ENCODE measurements around the gene MRPL45. TPM values are rescaled to one million over a fixed set of nuclear protein-coding genes. Genes with fewer than 3 reads are reported as not detected.

The MRPL45 gene
- total and polyA plus RNA-seq, 2 of the 13 experiments (the other 11 are each of a cell fraction or from before 2014, with no cell fraction given), result 89.5 to 157 TPM

DNA sequence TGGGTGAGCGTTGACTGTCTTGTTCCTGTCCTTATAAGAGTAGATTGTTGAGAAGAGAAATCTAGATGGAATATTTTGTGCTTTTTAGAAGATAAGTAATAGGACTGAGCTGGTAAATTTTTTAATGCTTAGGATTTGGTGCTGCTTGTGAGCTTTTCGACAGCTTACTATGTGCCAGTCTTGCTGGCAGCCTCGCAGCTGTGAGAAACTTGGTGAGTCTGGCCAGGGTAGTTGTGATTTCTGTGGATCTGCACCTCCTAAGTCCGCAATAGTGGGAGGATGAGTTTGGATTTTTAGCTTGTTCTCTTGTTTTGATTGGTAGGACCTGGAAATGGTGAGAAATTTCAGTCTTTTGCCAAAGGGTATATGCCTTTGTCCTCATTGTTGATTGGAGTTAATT lies 58.3 kb downstream of the MRPL45 start:
- no peak overlapping the region for H3K27ac ChIP-seq (ENCODE audit: extremely low read length, insufficient read depth, low read length)
- 0 out of 6 replicates have a peak overlapping the region, but pooled peaks of 1 of the 3 experiments have one; percentile 5 for H3K4me3 ChIP-seq (replicated peaks in 1 of 3; ENCODE audit: insufficient read depth in 1 of 3, low read depth in 2 of 3, low read length in 3 of 3)
- H3K4me1 ChIP-seq (ENCODE audit: insufficient read depth, low read length), result peaks cover 82% of the 10 kb centered on the region
- CTCF ChIA-PET (ENCODE audit: low intra/inter-chr PET ratio, low total read pairs), result no interaction called here
- H2AFZ ChIP-seq (ENCODE audit: low read length), result no peak overlapping the region
- H3K36me3 ChIP-seq (replicated peaks in 1 of 2; ENCODE audit: control insufficient read depth in 1 of 2, insufficient read depth in 2 of 2, low read length in 2 of 2), result no peaks in the 10 kb centered on the region
- peaks cover 71% of the 10 kb centered on the region for H3K79me2 ChIP-seq (ENCODE audit: insufficient read depth, low read length)
- FAIRE-seq (no peak), ATAC-seq (no peak), DNase-seq (ENCODE audit: low spot score) (no peak)
- no peak for TF ChIP-seq SATB2 (CRISPR knock-in tag; IDR thresholded peaks at IDR 0.05)
- TF ChIP-seq ZNF180 (CRISPR knock-in tag; IDR thresholded peaks at IDR 0.05; ENCODE audit: borderline replicate concordance, low read depth), result no peak
- no peak for TF ChIP-seq ZNF451 (CRISPR knock-in tag; IDR thresholded peaks at IDR 0.05)
- no peak for TF ChIP-seq KAT2B (IDR thresholded peaks at IDR 0.05; ENCODE audit: borderline replicate concordance, low read depth, low read length)
- no peak for TF ChIP-seq ZNF282 (IDR thresholded peaks at IDR 0.05; ENCODE audit: partially characterized antibody)
- TF ChIP-seq ZNF878 (CRISPR knock-in tag; IDR thresholded peaks at IDR 0.05), result no peak
- TF ChIP-seq ZNF674 (CRISPR knock-in tag; IDR thresholded peaks at IDR 0.05; ENCODE audit: low read depth), result no peak
- no peak for TF ChIP-seq ZNF552 (CRISPR knock-in tag; IDR thresholded peaks at IDR 0.05; ENCODE audit: borderline replicate concordance)
- TF ChIP-seq, protein P1, sequence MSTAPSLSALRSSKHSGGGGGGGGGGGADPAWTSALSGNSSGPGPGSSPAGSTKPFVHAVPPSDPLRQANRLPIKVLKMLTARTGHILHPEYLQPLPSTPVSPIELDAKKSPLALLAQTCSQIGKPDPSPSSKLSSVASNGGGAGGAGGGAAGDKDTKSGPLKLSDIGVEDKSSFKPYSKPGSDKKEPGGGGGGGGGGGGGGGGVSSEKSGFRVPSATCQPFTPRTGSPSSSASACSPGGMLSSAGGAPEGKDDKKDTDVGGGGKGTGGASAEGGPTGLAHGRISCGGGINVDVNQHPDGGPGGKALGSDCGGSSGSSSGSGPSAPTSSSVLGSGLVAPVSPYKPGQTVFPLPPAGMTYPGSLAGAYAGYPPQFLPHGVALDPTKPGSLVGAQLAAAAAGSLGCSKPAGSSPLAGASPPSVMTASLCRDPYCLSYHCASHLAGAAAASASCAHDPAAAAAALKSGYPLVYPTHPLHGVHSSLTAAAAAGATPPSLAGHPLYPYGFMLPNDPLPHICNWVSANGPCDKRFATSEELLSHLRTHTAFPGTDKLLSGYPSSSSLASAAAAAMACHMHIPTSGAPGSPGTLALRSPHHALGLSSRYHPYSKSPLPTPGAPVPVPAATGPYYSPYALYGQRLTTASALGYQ (CRISPR knock-in tag; IDR thresholded peaks at IDR 0.05), result no peak
- TF ChIP-seq, protein P2, sequence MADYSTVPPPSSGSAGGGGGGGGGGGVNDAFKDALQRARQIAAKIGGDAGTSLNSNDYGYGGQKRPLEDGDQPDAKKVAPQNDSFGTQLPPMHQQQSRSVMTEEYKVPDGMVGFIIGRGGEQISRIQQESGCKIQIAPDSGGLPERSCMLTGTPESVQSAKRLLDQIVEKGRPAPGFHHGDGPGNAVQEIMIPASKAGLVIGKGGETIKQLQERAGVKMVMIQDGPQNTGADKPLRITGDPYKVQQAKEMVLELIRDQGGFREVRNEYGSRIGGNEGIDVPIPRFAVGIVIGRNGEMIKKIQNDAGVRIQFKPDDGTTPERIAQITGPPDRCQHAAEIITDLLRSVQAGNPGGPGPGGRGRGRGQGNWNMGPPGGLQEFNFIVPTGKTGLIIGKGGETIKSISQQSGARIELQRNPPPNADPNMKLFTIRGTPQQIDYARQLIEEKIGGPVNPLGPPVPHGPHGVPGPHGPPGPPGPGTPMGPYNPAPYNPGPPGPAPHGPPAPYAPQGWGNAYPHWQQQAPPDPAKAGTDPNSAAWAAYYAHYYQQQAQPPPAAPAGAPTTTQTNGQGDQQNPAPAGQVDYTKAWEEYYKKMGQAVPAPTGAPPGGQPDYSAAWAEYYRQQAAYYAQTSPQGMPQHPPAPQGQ (CRISPR knock-in tag; IDR thresholded peaks at IDR 0.05; ENCODE audit: borderline replicate concordance), result no peak
- TF ChIP-seq, protein P3, sequence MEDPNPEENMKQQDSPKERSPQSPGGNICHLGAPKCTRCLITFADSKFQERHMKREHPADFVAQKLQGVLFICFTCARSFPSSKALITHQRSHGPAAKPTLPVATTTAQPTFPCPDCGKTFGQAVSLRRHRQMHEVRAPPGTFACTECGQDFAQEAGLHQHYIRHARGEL (CRISPR knock-in tag; IDR thresholded peaks at IDR 0.05), result no peak
- TF ChIP-seq, protein P4, sequence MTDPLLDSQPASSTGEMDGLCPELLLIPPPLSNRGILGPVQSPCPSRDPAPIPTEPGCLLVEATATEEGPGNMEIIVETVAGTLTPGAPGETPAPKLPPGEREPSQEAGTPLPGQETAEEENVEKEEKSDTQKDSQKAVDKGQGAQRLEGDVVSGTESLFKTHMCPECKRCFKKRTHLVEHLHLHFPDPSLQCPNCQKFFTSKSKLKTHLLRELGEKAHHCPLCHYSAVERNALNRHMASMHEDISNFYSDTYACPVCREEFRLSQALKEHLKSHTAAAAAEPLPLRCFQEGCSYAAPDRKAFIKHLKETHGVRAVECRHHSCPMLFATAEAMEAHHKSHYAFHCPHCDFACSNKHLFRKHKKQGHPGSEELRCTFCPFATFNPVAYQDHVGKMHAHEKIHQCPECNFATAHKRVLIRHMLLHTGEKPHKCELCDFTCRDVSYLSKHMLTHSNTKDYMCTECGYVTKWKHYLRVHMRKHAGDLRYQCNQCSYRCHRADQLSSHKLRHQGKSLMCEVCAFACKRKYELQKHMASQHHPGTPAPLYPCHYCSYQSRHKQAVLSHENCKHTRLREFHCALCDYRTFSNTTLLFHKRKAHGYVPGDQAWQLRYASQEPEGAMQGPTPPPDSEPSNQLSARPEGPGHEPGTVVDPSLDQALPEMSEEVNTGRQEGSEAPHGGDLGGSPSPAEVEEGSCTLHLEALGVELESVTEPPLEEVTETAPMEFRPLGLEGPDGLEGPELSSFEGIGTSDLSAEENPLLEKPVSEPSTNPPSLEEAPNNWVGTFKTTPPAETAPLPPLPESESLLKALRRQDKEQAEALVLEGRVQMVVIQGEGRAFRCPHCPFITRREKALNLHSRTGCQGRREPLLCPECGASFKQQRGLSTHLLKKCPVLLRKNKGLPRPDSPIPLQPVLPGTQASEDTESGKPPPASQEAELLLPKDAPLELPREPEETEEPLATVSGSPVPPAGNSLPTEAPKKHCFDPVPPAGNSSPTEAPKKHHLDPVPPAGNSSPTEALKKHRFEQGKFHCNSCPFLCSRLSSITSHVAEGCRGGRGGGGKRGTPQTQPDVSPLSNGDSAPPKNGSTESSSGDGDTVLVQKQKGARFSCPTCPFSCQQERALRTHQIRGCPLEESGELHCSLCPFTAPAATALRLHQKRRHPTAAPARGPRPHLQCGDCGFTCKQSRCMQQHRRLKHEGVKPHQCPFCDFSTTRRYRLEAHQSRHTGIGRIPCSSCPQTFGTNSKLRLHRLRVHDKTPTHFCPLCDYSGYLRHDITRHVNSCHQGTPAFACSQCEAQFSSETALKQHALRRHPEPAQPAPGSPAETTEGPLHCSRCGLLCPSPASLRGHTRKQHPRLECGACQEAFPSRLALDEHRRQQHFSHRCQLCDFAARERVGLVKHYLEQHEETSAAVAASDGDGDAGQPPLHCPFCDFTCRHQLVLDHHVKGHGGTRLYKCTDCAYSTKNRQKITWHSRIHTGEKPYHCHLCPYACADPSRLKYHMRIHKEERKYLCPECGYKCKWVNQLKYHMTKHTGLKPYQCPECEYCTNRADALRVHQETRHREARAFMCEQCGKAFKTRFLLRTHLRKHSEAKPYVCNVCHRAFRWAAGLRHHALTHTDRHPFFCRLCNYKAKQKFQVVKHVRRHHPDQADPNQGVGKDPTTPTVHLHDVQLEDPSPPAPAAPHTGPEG (CRISPR knock-in tag; IDR thresholded peaks at IDR 0.05), result no peak
- TF ChIP-seq, protein P5, sequence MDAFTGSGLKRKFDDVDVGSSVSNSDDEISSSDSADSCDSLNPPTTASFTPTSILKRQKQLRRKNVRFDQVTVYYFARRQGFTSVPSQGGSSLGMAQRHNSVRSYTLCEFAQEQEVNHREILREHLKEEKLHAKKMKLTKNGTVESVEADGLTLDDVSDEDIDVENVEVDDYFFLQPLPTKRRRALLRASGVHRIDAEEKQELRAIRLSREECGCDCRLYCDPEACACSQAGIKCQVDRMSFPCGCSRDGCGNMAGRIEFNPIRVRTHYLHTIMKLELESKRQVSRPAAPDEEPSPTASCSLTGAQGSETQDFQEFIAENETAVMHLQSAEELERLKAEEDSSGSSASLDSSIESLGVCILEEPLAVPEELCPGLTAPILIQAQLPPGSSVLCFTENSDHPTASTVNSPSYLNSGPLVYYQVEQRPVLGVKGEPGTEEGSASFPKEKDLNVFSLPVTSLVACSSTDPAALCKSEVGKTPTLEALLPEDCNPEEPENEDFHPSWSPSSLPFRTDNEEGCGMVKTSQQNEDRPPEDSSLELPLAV (CRISPR knock-in tag; conservative IDR thresholded peaks at IDR 0.05; ENCODE audit: low read depth), result no peak
- no peaks in the 10 kb centered on the region for H3K9me3 ChIP-seq (ENCODE audit: low read length)
- in situ Hi-C loops (cut with HindIII; ENCODE audit: extremely low pct_ligation_motif_present, low pct_unique_long_range_greater_than_20kb), result no loop called here
- H3K4me2 ChIP-seq (ENCODE audit: low read depth, low read length), result peak overlapping the region; percentile 94
- no peaks in the 10 kb centered on the region; a peak in 1 of 5 replicates for H3K27me3 ChIP-seq (ENCODE audit: control insufficient read depth in 1 of 2, insufficient read depth in 2 of 2, low read length in 2 of 2)
- POLR2A ChIA-PET, result interaction anchor here (0.6 kb wide), 1 partner anchor 263 kb away, joined by 3 read pairs; no protein-coding TSS in a partner anchor
- peaks cover 17% of the 10 kb centered on the region; the same call in 1 of the 2 replicates for H4K20me1 ChIP-seq (ENCODE audit: insufficient read depth, low read length)
- intact Hi-C loops (cut with micrococcal nuclease; ENCODE audit: unreplicated experiment), result no loop called here
- 94% methylated on average over 4 of the region's 4 CpGs for WGBS (ENCODE audit: low lambda C conversion rate)
- no peak overlapping the region; the same call in 1 of the 2 replicates for H3K9ac ChIP-seq (ENCODE audit: insufficient read depth, low read depth, low read length)
- BruUV-seq (replicated peaks), result no TSS peak
